ENCODE results near the gene FIBP. TPM values are rescaled to one million over a fixed set of nuclear protein-coding genes. Genes with fewer than 3 reads are reported as not detected.

The FIBP gene
- total RNA-seq = 193 TPM

- DNase-seq (ENCODE audit: low read depth in 2 of 3, low spot score in 2 of 3) = peak; percentile 91 to 98 (median 97)
These were observed at the start of gene FIBP for GRCh38 chr11:65888163-65888814. FIBP (minus strand) TSS chr11:65888471; CDS start chr11:65888418, 53 bp downstream.

- no peak for DNase-seq (ENCODE audit: low read depth in 2 of 3, low spot score in 2 of 3)
These were observed 49.5 kb upstream of the FIBP start for GRCh38 chr11:65937766-65938165.

GRCh38 chr11:65934014-65934413 lies 45.7 kb upstream of the FIBP start:
- peak in 1 of 3 donors; percentile 58 for DNase-seq (ENCODE audit: low read depth in 2 of 3, low spot score in 2 of 3)

- DNase-seq (ENCODE audit: low read depth in 2 of 3, low spot score in 2 of 3) = no peak
These were observed 44.3 kb upstream of the FIBP start for GRCh38 chr11:65932558-65932919.

- peak in 1 of 3 donors; percentile 35 for DNase-seq (ENCODE audit: low read depth in 2 of 3, low spot score in 2 of 3)
These were observed 43.7 kb upstream of the FIBP start for GRCh38 chr11:65931773-65932557.

GRCh38 chr11:65928667-65929066 lies 40.4 kb upstream of the FIBP start:
- no peak for DNase-seq (ENCODE audit: low read depth in 2 of 3, low spot score in 2 of 3)

- peak; percentile 53 to 98 (median 95) for DNase-seq (ENCODE audit: low read depth in 2 of 3, low spot score in 2 of 3)
These were observed 39.7 kb upstream of the FIBP start for GRCh38 chr11:65927904-65928397.

- DNase-seq (ENCODE audit: low read depth in 2 of 3, low spot score in 2 of 3) = no peak
These were observed 37.1 kb upstream of the FIBP start for GRCh38 chr11:65925397-65925796.

GRCh38 chr11:65922565-65922964 lies 34.3 kb upstream of the FIBP start:
- DNase-seq (ENCODE audit: low read depth in 2 of 3, low spot score in 2 of 3) = peak in 1 of 3 donors; percentile 41

GRCh38 chr11:65921876-65922275 lies 33.6 kb upstream of the FIBP start:
- DNase-seq (ENCODE audit: low read depth in 2 of 3, low spot score in 2 of 3) = no peak

- DNase-seq (ENCODE audit: low read depth in 2 of 3, low spot score in 2 of 3) = no peak
These were observed 32.8 kb upstream of the FIBP start for GRCh38 chr11:65921033-65921555.

GRCh38 chr11:65920372-65920802 lies 32.1 kb upstream of the FIBP start:
- no peak for DNase-seq (ENCODE audit: low read depth in 2 of 3, low spot score in 2 of 3)

- DNase-seq (ENCODE audit: low read depth in 2 of 3, low spot score in 2 of 3) = peak in 2 of 3 donors; percentile 60 to 80
These were observed 31.5 kb upstream of the FIBP start for GRCh38 chr11:65919573-65920371.

GRCh38 chr11:65919141-65919572 lies 30.9 kb upstream of the FIBP start, which contains the start of gene DRAP1:
DRAP1 (plus strand) TSS chr11:65919426; CDS start chr11:65919502, 76 bp downstream.
- peak; percentile 90 to 99 (median 98) for DNase-seq (ENCODE audit: low read depth in 2 of 3, low spot score in 2 of 3)

GRCh38 chr11:65918211-65919140 lies 30.2 kb upstream of the FIBP start, which contains the start of gene C11orf68:
C11orf68 (minus strand) TSS chr11:65919062; CDS start chr11:65919031, 31 bp downstream.
- no peak for DNase-seq (ENCODE audit: low read depth in 2 of 3, low spot score in 2 of 3)

GRCh38 chr11:65917434-65918210 lies 29.4 kb upstream of the FIBP start:
- DNase-seq (ENCODE audit: low read depth in 2 of 3, low spot score in 2 of 3) = no peak

- DNase-seq (ENCODE audit: low read depth in 2 of 3, low spot score in 2 of 3) = no peak
These were observed 28.8 kb upstream of the FIBP start for GRCh38 chr11:65917077-65917433.

- DNase-seq (ENCODE audit: low read depth in 2 of 3, low spot score in 2 of 3) = no peak
These were observed 28.1 kb upstream of the FIBP start for GRCh38 chr11:65916391-65916790.

- DNase-seq (ENCODE audit: low read depth in 2 of 3, low spot score in 2 of 3) = peak in 2 of 3 donors; percentile 68 to 89
These were observed 27.6 kb upstream of the FIBP start for GRCh38 chr11:65915821-65916251.

All from hematopoietic multipotent progenitor cell (in vitro differentiated cells).